K562 (cell line): ENCODE data around the gene HIF1AN. TPM values are rescaled to one million over a fixed set of nuclear protein-coding genes. Genes with fewer than 3 reads are reported as not detected.

Source experiments
- ATAC-seq: fragments of 200-7000 bp; cut with Tn5 transposase; 3 replicates; pipeline ENCODE4 v1.9.1; 2020; ENCODE audit warnings: moderate library complexity
- BruUV-seq: library from RNA; stranded (reverse); fragments of 400-500 nt; replicated peaks from 2 replicates; lab custom pipeline; 2021; lab: Mats Ljungman, UMichigan
- CTCF ChIA-PET: fragments of 300-600 bp; formaldehyde crosslinking; extraction: SDS; loops from one replicate; lab custom pipeline; 2021; ENCODE audit warnings: low intra/inter-chr PET ratio; lab: Yijun Ruan, JAX
- POLR2A ChIA-PET: fragments of 300-600, 350-650 bp; sonication (Branson Sonifier 250); formaldehyde crosslinking; extraction: SDS; loops from one replicate; lab custom pipeline; 2021; ENCODE audit warnings: antibody characterized with exemption, inconsistent platforms; lab: Yijun Ruan, JAX
- DNase-seq, 4 experiments: peaks; one replicate each; pipeline versions ENCODE4 v3.0.0 to v3.0.0-alpha.2; 2011 to 2018; ENCODE audit warnings: low spot score in 3 of 4, mixed read lengths in 3 of 4; ENCODE audit errors: extremely low read depth in 1 of 4
- FAIRE-seq: peaks from 2 replicates; lab custom pipeline; 2011; peaks lifted over from hg19 to GRCh38; lab: Jason Lieb, UNC
- H2AFZ ChIP-seq: 2 replicates; pipeline ENCODE4 v1.6.0; 2011; ENCODE audit warnings: low read depth, low read length, control low read depth, inconsistent platforms
- H3K27ac ChIP-seq: fragments of 200-600 bp; 3 replicates; pipeline ENCODE4 v1.8.0; 2011; ENCODE audit warnings: low read depth, mild to moderate bottlenecking, control low read depth, inconsistent platforms, low read length, moderate library complexity, mixed read lengths; ENCODE audit errors: extremely low read depth
- H3K27me3 ChIP-seq, 2 experiments: fragments of 300-600 bp in 1 of 2; 2 replicates in 1 of 2; 3 replicates in 1 of 2; pipeline versions ENCODE4 v1.6.0 to v1.8.0; 2011; ENCODE audit warnings: inconsistent platforms in 2 of 2, low read length in 2 of 2, mild to moderate bottlenecking in 1 of 2, mixed read lengths in 1 of 2, moderate library complexity in 1 of 2; ENCODE audit not compliant: control insufficient read depth in 2 of 2, insufficient read depth in 2 of 2
- H3K36me3 ChIP-seq: fragments of 300-600 bp; 3 replicates; pipeline ENCODE4 v1.8.0; 2011; ENCODE audit warnings: mild to moderate bottlenecking, low read length, inconsistent platforms; ENCODE audit not compliant: control insufficient read depth, insufficient read depth
- H3K4me1 ChIP-seq, 2 experiments: fragments of 200-600 bp in 1 of 2; replicated peaks in 1 of 2; 2 replicates in 1 of 2; 3 replicates in 1 of 2; pipeline versions ENCODE4 v1.5.1 to v1.8.0; 2011; ENCODE audit warnings: inconsistent platforms in 2 of 2, low read length in 2 of 2, mild to moderate bottlenecking in 1 of 2, mixed read lengths in 1 of 2, moderate library complexity in 1 of 2; ENCODE audit not compliant: control insufficient read depth in 2 of 2, insufficient read depth in 2 of 2
- H3K4me2 ChIP-seq: 2 replicates; pipeline ENCODE4 v1.6.1; 2011; ENCODE audit warnings: low read length, control low read depth, inconsistent platforms, mixed read lengths; ENCODE audit not compliant: insufficient read depth
- H3K4me3 ChIP-seq: fragments of 200-600 bp; sonication (generic), shearing (Covaris generic); 2 replicates; pipeline ENCODE4 v1.5.1; 2016; ENCODE audit warnings: control low read depth, inconsistent platforms
- H3K79me2 ChIP-seq: fragments of 200-600 bp; 3 replicates; pipeline ENCODE4 v1.8.0; 2011; ENCODE audit warnings: low read length, inconsistent platforms; ENCODE audit not compliant: control insufficient read depth, insufficient read depth
- H3K9ac ChIP-seq, 2 experiments: 2 replicates each; pipeline versions ENCODE4 v1.6.0 to v1.6.1; 2011; ENCODE audit warnings: low read depth in 2 of 2, low read length in 2 of 2, control low read depth in 1 of 2, inconsistent platforms in 1 of 2, mild to moderate bottlenecking in 1 of 2, mixed read lengths in 1 of 2; ENCODE audit not compliant: insufficient read depth in 1 of 2
- H3K9me1 ChIP-seq: one replicate; pipeline ENCODE4 v1.6.0; 2011; ENCODE audit warnings: inconsistent platforms, mild to moderate bottlenecking, low read length, moderate library complexity; ENCODE audit not compliant: control insufficient read depth, insufficient read depth
- H3K9me3 ChIP-seq: replicated peaks from 2 replicates; pipeline ENCODE4 v1.5.1; 2011; ENCODE audit warnings: low read depth, low read length, inconsistent platforms; ENCODE audit not compliant: control insufficient read depth, insufficient read depth
- H4K20me1 ChIP-seq: replicated peaks from 2 replicates; pipeline ENCODE4 v1.6.1; 2011; ENCODE audit warnings: low read length, inconsistent platforms, mixed read lengths; ENCODE audit not compliant: control insufficient read depth, insufficient read depth
- CAMTA2 ChIP-seq: fragments of 250-450 bp; sonication (Bioruptor Pico); conservative IDR thresholded peaks from 2 replicates; pipeline ENCODE4 v1.5.1; 2022
- EGR1 ChIP-seq: fragments of 450-650 bp; conservative IDR thresholded peaks from 2 replicates; pipeline ENCODE4 v1.6.1; 2017; ENCODE audit warnings: mild to moderate bottlenecking
- TEAD2 ChIP-seq: fragments of 450-650 bp; IDR thresholded peaks from 2 replicates; pipeline ENCODE4 v1.6.1; 2016; ENCODE audit warnings: missing genetic modification characterization, control low read depth, missing compliant biosample characterization
- ZBED1 ChIP-seq: IDR thresholded peaks from 2 replicates; pipeline ENCODE4 v1.6.1; 2014
- ZNF175 ChIP-seq: fragments of 200-800 bp; sonication (Bioruptor generic); IDR thresholded peaks from 2 replicates; pipeline ENCODE4 v1.6.1; 2016; ENCODE audit warnings: low read depth, mild to moderate bottlenecking, missing genetic modification characterization, missing compliant biosample characterization
- WGBS: fragments of 100-300 bp; shearing (Covaris generic); methylation state at CpG from one replicate; pipeline ENCODE4 v1.1.6; 2016; ENCODE audit warnings: low coverage, mixed read lengths; ENCODE audit not compliant: insufficient coverage; ENCODE audit errors: missing lambda C conversion rate; 5-methylcytosine and 5-hydroxymethylcytosine counted together
- in situ Hi-C: fragments of 300-500 bp; cut with MboI; formaldehyde crosslinking; loops from 4 replicates; pipeline ENCODE4 v1.15.0; 2018; ENCODE audit warnings: inconsistent platforms, mixed read lengths
- intact Hi-C: fragments of 100-400 bp; cut with micrococcal nuclease; formaldehyde crosslinking; loops from 2 replicates; pipeline ENCODE4 v1.14.2; 2022
- polyA plus RNA-seq, 8 experiments: library from polyadenylated mRNA; depleted of rRNA in 4 of 8; stranded (reverse) in 5 of 8; unstranded in 3 of 8; fragments of >200 nt; fragmentation: Nextera tagmentation in 2 of 8; fragmentation: Illumina TruSeq in 1 of 8; extraction: Ambion mirVana in 2 of 8; extraction: Trizol in 1 of 8; gene quantifications; 2 replicates each; pipeline versions ENCODE4 v1.2.1 to v1.2.3, GENCODE V29; 2011 to 2014; ENCODE audit warnings: inconsistent platforms in 1 of 8, missing spikeins in 1 of 8
- total RNA-seq, 7 experiments: library from RNA; depleted of rRNA in 6 of 7; stranded (reverse); fragments of >200 nt in 6 of 7; fragmentation: Illumina TruSeq in 2 of 7; extraction: Trizol in 2 of 7; gene quantifications; 2 replicates each; pipeline versions ENCODE4 v1.2.1 to v1.2.3, GENCODE V29; 2011 to 2021; ENCODE audit warnings: low replicate concordance in 1 of 7

Gene HIF1AN
- total and polyA plus RNA-seq, 9 of the 15 experiments (the other 6 are each of a cell fraction or from before 2014, with no cell fraction given), result 1.2 to 16.8 (median 6.9) TPM

GRCh38 chr10:100607439-100607838 lies 71.7 kb downstream of the HIF1AN start:
- Histone ChIP-seq H3K4me3 (no peak overlapping the region), H3K36me3 (no peaks in the 10 kb centered on the region), H4K20me1 (no peaks in the 10 kb centered on the region), H3K9ac (no peak overlapping the region), H3K79me2 (no peaks in the 10 kb centered on the region), H3K4me2 (no peak overlapping the region), H3K27me3 (0 out of 5 replicates have a peak, but pooled peaks cover 0 to under 1% of the 10 kb centered on the region in 2 experiments), H2AFZ (no peak overlapping the region), H3K9me1 (no peaks in the 10 kb centered on the region), H3K27ac (no peak overlapping the region), H3K4me1 (no peaks in the 10 kb centered on the region), H3K9me3 (no peaks in the 10 kb centered on the region)
- ChIA-PET POLR2A (no interaction called here), CTCF (no interaction called here)
- BruUV-seq, result no TSS peak
- FAIRE-seq (no peak), DNase-seq (no peak), ATAC-seq (no peak)
- in situ Hi-C loops, result no loop called here
- intact Hi-C loops, result no loop called here
- WGBS, result 0% methylated on average over 1 of the region's 1 CpG
- TF ChIP-seq ZBED1 (no peak), CAMTA2 (no peak), EGR1 (no peak), ZNF175 (CRISPR knock-in tag) (no peak), TEAD2 (tag) (no peak)

Other genes starting within 250 kb of the HIF1AN start
- 34.7 and 40.1 TPM in 2 replicates for gene BLOC1S2, start 249.3 kb upstream of the HIF1AN start, total RNA-seq (2014; rRNA removed)
- 38.0 and 43.0 TPM in 2 replicates for gene BLOC1S2, start 249.3 kb upstream of the HIF1AN start, total RNA-seq (2014; rRNA removed; fragmentation: Illumina TruSeq; extraction: Trizol)
- 34.1 and 34.9 TPM in 2 replicates for gene BLOC1S2, start 249.3 kb upstream of the HIF1AN start, total RNA-seq (2015; rRNA removed; fragmentation: Illumina TruSeq; extraction: Trizol)
- gene BLOC1S2, start 249.3 kb upstream of the HIF1AN start, total RNA-seq (2021), result 28.7 and 29.5 TPM in 2 replicates
- gene BLOC1S2, start 249.3 kb upstream of the HIF1AN start, polyA plus RNA-seq (2011; rRNA removed), result 21.8 and 34.8 TPM in 2 replicates
- gene BLOC1S2, start 249.3 kb upstream of the HIF1AN start, polyA plus RNA-seq (2014; fragmentation: Illumina TruSeq; extraction: Trizol), result 30.2 and 31.6 TPM in 2 replicates
- gene BLOC1S2, start 249.3 kb upstream of the HIF1AN start, polyA plus RNA-seq (2014; fragmentation: Nextera tagmentation; extraction: Ambion mirVana), result 10 to 100 TPM; 41.9 to 45.8 TPM
- 40.0 and 41.7 TPM in 2 replicates for gene BLOC1S2, start 249.3 kb upstream of the HIF1AN start, polyA plus RNA-seq (2014; rRNA removed)
- not detected in 2 replicates for gene PKD2L1, start 205.7 kb upstream of the HIF1AN start, total RNA-seq (2014; rRNA removed)
- gene PKD2L1, start 205.7 kb upstream of the HIF1AN start, total RNA-seq (2014; rRNA removed; fragmentation: Illumina TruSeq; extraction: Trizol), result not detected in 2 replicates
- gene PKD2L1, start 205.7 kb upstream of the HIF1AN start, total RNA-seq (2015; rRNA removed; fragmentation: Illumina TruSeq; extraction: Trizol), result not detected in 2 replicates
- not detected in 2 replicates for gene PKD2L1, start 205.7 kb upstream of the HIF1AN start, total RNA-seq (2021)
- gene PKD2L1, start 205.7 kb upstream of the HIF1AN start, polyA plus RNA-seq (2011; rRNA removed), result not detected in 2 replicates
- not detected in 2 replicates for gene PKD2L1, start 205.7 kb upstream of the HIF1AN start, polyA plus RNA-seq (2014; fragmentation: Illumina TruSeq; extraction: Trizol)
- gene PKD2L1, start 205.7 kb upstream of the HIF1AN start, polyA plus RNA-seq (2014; fragmentation: Nextera tagmentation; extraction: Ambion mirVana), result not detected
- gene PKD2L1, start 205.7 kb upstream of the HIF1AN start, polyA plus RNA-seq (2014; rRNA removed), result not detected in 2 replicates
- 114 and 153 TPM in 2 replicates for gene SCD, start 188.7 kb upstream of the HIF1AN start, total RNA-seq (2014; rRNA removed)
- 156 and 167 TPM in 2 replicates for gene SCD, start 188.7 kb upstream of the HIF1AN start, total RNA-seq (2014; rRNA removed; fragmentation: Illumina TruSeq; extraction: Trizol)
- 159 and 165 TPM in 2 replicates for gene SCD, start 188.7 kb upstream of the HIF1AN start, total RNA-seq (2015; rRNA removed; fragmentation: Illumina TruSeq; extraction: Trizol)
- 278 and 287 TPM in 2 replicates for gene SCD, start 188.7 kb upstream of the HIF1AN start, total RNA-seq (2021)
- 486 and 648 TPM in 2 replicates for gene SCD, start 188.7 kb upstream of the HIF1AN start, polyA plus RNA-seq (2011; rRNA removed)
- 279 and 309 TPM in 2 replicates for gene SCD, start 188.7 kb upstream of the HIF1AN start, polyA plus RNA-seq (2014; fragmentation: Illumina TruSeq; extraction: Trizol)
- gene SCD, start 188.7 kb upstream of the HIF1AN start, polyA plus RNA-seq (2014; fragmentation: Nextera tagmentation; extraction: Ambion mirVana), result 100 to 1,000 TPM; 188 to 258 TPM
- 166 and 184 TPM in 2 replicates for gene SCD, start 188.7 kb upstream of the HIF1AN start, polyA plus RNA-seq (2014; rRNA removed)
- gene WNT8B, start 72.9 kb upstream of the HIF1AN start, total RNA-seq (2014; rRNA removed), result not detected in 2 replicates
- not detected in 2 replicates for gene WNT8B, start 72.9 kb upstream of the HIF1AN start, total RNA-seq (2014; rRNA removed; fragmentation: Illumina TruSeq; extraction: Trizol)
- gene WNT8B, start 72.9 kb upstream of the HIF1AN start, total RNA-seq (2015; rRNA removed; fragmentation: Illumina TruSeq; extraction: Trizol), result not detected in 2 replicates
- not detected in 2 replicates for gene WNT8B, start 72.9 kb upstream of the HIF1AN start, total RNA-seq (2021)
- gene WNT8B, start 72.9 kb upstream of the HIF1AN start, polyA plus RNA-seq (2011; rRNA removed), result not detected in 2 replicates
- gene WNT8B, start 72.9 kb upstream of the HIF1AN start, polyA plus RNA-seq (2014; fragmentation: Illumina TruSeq; extraction: Trizol), result not detected in 2 replicates
- not detected for gene WNT8B, start 72.9 kb upstream of the HIF1AN start, polyA plus RNA-seq (2014; fragmentation: Nextera tagmentation; extraction: Ambion mirVana)
- gene WNT8B, start 72.9 kb upstream of the HIF1AN start, polyA plus RNA-seq (2014; rRNA removed), result not detected in 2 replicates
- 0.91 and 1.3 TPM in 2 replicates for gene SEC31B, start 16.1 kb upstream of the HIF1AN start, total RNA-seq (2014; rRNA removed)
- gene SEC31B, start 16.1 kb upstream of the HIF1AN start, total RNA-seq (2014; rRNA removed; fragmentation: Illumina TruSeq; extraction: Trizol), result 1.5 and 1.6 TPM in 2 replicates
- 1.2 and 1.5 TPM in 2 replicates for gene SEC31B, start 16.1 kb upstream of the HIF1AN start, total RNA-seq (2015; rRNA removed; fragmentation: Illumina TruSeq; extraction: Trizol)
- 4.2 and 4.6 TPM in 2 replicates for gene SEC31B, start 16.1 kb upstream of the HIF1AN start, total RNA-seq (2021)
- 7.0 and 14.6 TPM in 2 replicates for gene SEC31B, start 16.1 kb upstream of the HIF1AN start, polyA plus RNA-seq (2011; rRNA removed)
- gene SEC31B, start 16.1 kb upstream of the HIF1AN start, polyA plus RNA-seq (2014; fragmentation: Illumina TruSeq; extraction: Trizol), result 3.4 and 5.1 TPM in 2 replicates
- gene SEC31B, start 16.1 kb upstream of the HIF1AN start, polyA plus RNA-seq (2014; fragmentation: Nextera tagmentation; extraction: Ambion mirVana), result 1 to 10 TPM; 1.2 to 2.4 TPM
- 5.9 and 7.2 TPM in 2 replicates for gene SEC31B, start 16.1 kb upstream of the HIF1AN start, polyA plus RNA-seq (2014; rRNA removed)
- 262 and 285 TPM in 2 replicates for gene NDUFB8, start 6.1 kb upstream of the HIF1AN start, total RNA-seq (2014; rRNA removed)
- gene NDUFB8, start 6.1 kb upstream of the HIF1AN start, total RNA-seq (2014; rRNA removed; fragmentation: Illumina TruSeq; extraction: Trizol), result 129 and 131 TPM in 2 replicates
- gene NDUFB8, start 6.1 kb upstream of the HIF1AN start, total RNA-seq (2015; rRNA removed; fragmentation: Illumina TruSeq; extraction: Trizol), result 188 and 199 TPM in 2 replicates
- 146 and 154 TPM in 2 replicates for gene NDUFB8, start 6.1 kb upstream of the HIF1AN start, total RNA-seq (2021)
- 176 and 195 TPM in 2 replicates for gene NDUFB8, start 6.1 kb upstream of the HIF1AN start, polyA plus RNA-seq (2011; rRNA removed)
- 149 and 201 TPM in 2 replicates for gene NDUFB8, start 6.1 kb upstream of the HIF1AN start, polyA plus RNA-seq (2014; fragmentation: Illumina TruSeq; extraction: Trizol)
- gene NDUFB8, start 6.1 kb upstream of the HIF1AN start, polyA plus RNA-seq (2014; fragmentation: Nextera tagmentation; extraction: Ambion mirVana), result 100 to 1,000 TPM; 307 to 360 TPM
- gene NDUFB8, start 6.1 kb upstream of the HIF1AN start, polyA plus RNA-seq (2014; rRNA removed), result 307 and 321 TPM in 2 replicates
- not detected in 2 replicates for gene PAX2, start 209.6 kb downstream of the HIF1AN start, total RNA-seq (2014; rRNA removed)
- gene PAX2, start 209.6 kb downstream of the HIF1AN start, total RNA-seq (2014; rRNA removed; fragmentation: Illumina TruSeq; extraction: Trizol), result not detected in 2 replicates
- gene PAX2, start 209.6 kb downstream of the HIF1AN start, total RNA-seq (2015; rRNA removed; fragmentation: Illumina TruSeq; extraction: Trizol), result not detected in 2 replicates
- not detected in 2 replicates for gene PAX2, start 209.6 kb downstream of the HIF1AN start, total RNA-seq (2021)
- gene PAX2, start 209.6 kb downstream of the HIF1AN start, polyA plus RNA-seq (2011; rRNA removed), result not detected in 2 replicates
- gene PAX2, start 209.6 kb downstream of the HIF1AN start, polyA plus RNA-seq (2014; fragmentation: Illumina TruSeq; extraction: Trizol), result not detected in 2 replicates
- not detected for gene PAX2, start 209.6 kb downstream of the HIF1AN start, polyA plus RNA-seq (2014; fragmentation: Nextera tagmentation; extraction: Ambion mirVana)
- not detected in 2 replicates for gene PAX2, start 209.6 kb downstream of the HIF1AN start, polyA plus RNA-seq (2014; rRNA removed)